Liver (tissue), 9 donors: ENCODE measurements around the gene TAPT1. TPM values are rescaled to one million over a fixed set of nuclear protein-coding genes. Genes with fewer than 3 reads are reported as not detected.

Source experiments
- DNase-seq: peaks from one replicate; pipeline ENCODE4 v3.0.0-alpha.2; 2017; ENCODE audit warnings: low spot score
- H3K27ac ChIP-seq, 2 donors: one replicate each; pipeline ENCODE4 v1.7.0; 2013; ENCODE audit warnings: inconsistent platforms in 2 of 2, low read length in 2 of 2, control low read depth in 1 of 2, low read depth in 1 of 2, mild to moderate bottlenecking in 1 of 2
- H3K27me3 ChIP-seq, 4 donors: one replicate each; pipeline versions ENCODE4 v1.6.1 to v1.7.0; 2013; ENCODE audit warnings: low read length in 3 of 4, inconsistent platforms in 1 of 4, mild to moderate bottlenecking in 1 of 4, moderate library complexity in 1 of 4; ENCODE audit not compliant: control insufficient read depth in 4 of 4, insufficient read depth in 4 of 4
- H3K36me3 ChIP-seq, 4 donors: one replicate each; pipeline versions ENCODE4 v1.6.1 to v1.7.0; 2013; ENCODE audit warnings: low read length in 3 of 4, mild to moderate bottlenecking in 3 of 4, low read depth in 1 of 4, moderate library complexity in 1 of 4; ENCODE audit not compliant: control insufficient read depth in 4 of 4, insufficient read depth in 3 of 4
- H3K4me1 ChIP-seq, 4 donors: one replicate each; pipeline versions ENCODE4 v1.6.1 to v1.7.0; 2013; ENCODE audit warnings: low read length in 3 of 4, mild to moderate bottlenecking in 3 of 4, moderate library complexity in 1 of 4; ENCODE audit not compliant: control insufficient read depth in 4 of 4, insufficient read depth in 4 of 4
- H3K4me3 ChIP-seq, 3 donors: one replicate each; pipeline versions ENCODE4 v1.6.1 to v1.7.0; 2013; ENCODE audit warnings: low read length in 3 of 3, control low read depth in 1 of 3, low read depth in 1 of 3, mild to moderate bottlenecking in 1 of 3
- H3K9ac ChIP-seq, 2 donors: one replicate each; pipeline ENCODE4 v1.7.0; 2013; ENCODE audit warnings: low read length in 2 of 2, mild to moderate bottlenecking in 2 of 2, moderate library complexity in 2 of 2, control low read depth in 1 of 2, low read depth in 1 of 2
- H3K9me3 ChIP-seq, 4 donors: one replicate each; pipeline versions ENCODE4 v1.6.1 to v1.7.0; 2013; ENCODE audit warnings: low read length in 3 of 4; ENCODE audit not compliant: control insufficient read depth in 4 of 4
- EGR1 ChIP-seq, 2 donors: IDR thresholded peaks; 2 replicates each; pipeline ENCODE4 v1.6.1; 2016 to 2018; ENCODE audit warnings: antibody characterized with exemption in 2 of 2, low read depth in 2 of 2
- GABPA ChIP-seq, 2 donors: IDR thresholded peaks in 1 of 2; conservative IDR thresholded peaks in 1 of 2; 2 replicates each; pipeline ENCODE4 v1.6.1; 2016; ENCODE audit warnings: antibody characterized with exemption in 2 of 2, mild to moderate bottlenecking in 1 of 2, moderate library complexity in 1 of 2
- HNF4A ChIP-seq, 2 donors: conservative IDR thresholded peaks; 2 replicates each; pipeline ENCODE4 v1.6.1; 2016; ENCODE audit warnings: antibody characterized with exemption in 2 of 2, mild to moderate bottlenecking in 2 of 2
- HNF4G ChIP-seq: IDR thresholded peaks from 2 replicates; pipeline ENCODE4 v1.6.1; 2016; ENCODE audit warnings: antibody characterized with exemption
- JUND ChIP-seq, 2 donors: IDR thresholded peaks; 2 replicates each; pipeline ENCODE4 v1.6.1; 2016; ENCODE audit warnings: antibody characterized with exemption in 2 of 2
- NR2F2 ChIP-seq: IDR thresholded peaks from 2 replicates; pipeline ENCODE4 v1.6.1; 2016; ENCODE audit warnings: antibody characterized with exemption
- RXRA ChIP-seq, 2 donors: IDR thresholded peaks; 2 replicates each; pipeline ENCODE4 v1.6.1; 2017 to 2018; ENCODE audit warnings: antibody characterized with exemption in 2 of 2, mild to moderate bottlenecking in 1 of 2
- TAF1 ChIP-seq: conservative IDR thresholded peaks from 2 replicates; pipeline ENCODE4 v1.6.1; 2016; ENCODE audit warnings: antibody characterized with exemption, mild to moderate bottlenecking
- YY1 ChIP-seq: IDR thresholded peaks from 2 replicates; pipeline ENCODE4 v1.6.1; 2016; ENCODE audit warnings: antibody characterized with exemption, mild to moderate bottlenecking
- WGBS: extraction: QIAGEN DNeasy Blood & Tissue Kit; methylation state at CpG from one replicate; pipeline ENCODE4 v1.1.7; 2013; 5-methylcytosine and 5-hydroxymethylcytosine counted together
- polyA plus RNA-seq, 2 donors: library from polyadenylated mRNA; stranded (reverse) in 1 of 2; unstranded in 1 of 2; fragments of 200-250 nt in 1 of 2; fragments of >200 nt in 1 of 2; fragmentation: Nextera tagmentation in 1 of 2; extraction: Ambion mirVana in 1 of 2; gene quantifications; one replicate each; pipeline versions ENCODE4 v1.2.1 to v1.2.3, GENCODE V29; 2013 to 2015
- total RNA-seq, 2 donors: library from RNA; depleted of rRNA; stranded (reverse); fragments of >200 nt; gene quantifications; one replicate each; pipeline ENCODE4 v1.2.3, GENCODE V29; 2014
- TF ChIP-seq, protein P1 (sequence below): IDR thresholded peaks from 2 replicates; pipeline ENCODE4 v1.6.1; 2016; ENCODE audit warnings: antibody characterized with exemption
- TF ChIP-seq, protein P2 (sequence below): fragments of 150-350 bp; IDR thresholded peaks from 2 replicates; pipeline ENCODE4 v1.5.1; 2017; ENCODE audit warnings: improper control_type of control experiment, low read depth, low read length; ENCODE audit not compliant: missing input control
- TF ChIP-seq, protein P3 (sequence below): IDR thresholded peaks from 2 replicates; pipeline ENCODE4 v1.6.1; 2016; ENCODE audit warnings: antibody characterized with exemption, mild to moderate bottlenecking
- TF ChIP-seq, protein P4 (sequence below): IDR thresholded peaks from 2 replicates; pipeline ENCODE4 v1.6.1; 2016; ENCODE audit warnings: antibody characterized with exemption
- TF ChIP-seq, protein P5 (sequence below): IDR thresholded peaks from 2 replicates; pipeline ENCODE4 v1.6.1; 2016; ENCODE audit warnings: antibody characterized with exemption
- donor health status: healthy.
- donor health status: healthy.
- donor health status: healthy.
- donor health status: healthy.
- donor health status: healthy.

TAPT1 gene
- total and polyA plus RNA-seq, 4 donors = 12.2 to 53.7 (median 22.1) TPM

DNA sequence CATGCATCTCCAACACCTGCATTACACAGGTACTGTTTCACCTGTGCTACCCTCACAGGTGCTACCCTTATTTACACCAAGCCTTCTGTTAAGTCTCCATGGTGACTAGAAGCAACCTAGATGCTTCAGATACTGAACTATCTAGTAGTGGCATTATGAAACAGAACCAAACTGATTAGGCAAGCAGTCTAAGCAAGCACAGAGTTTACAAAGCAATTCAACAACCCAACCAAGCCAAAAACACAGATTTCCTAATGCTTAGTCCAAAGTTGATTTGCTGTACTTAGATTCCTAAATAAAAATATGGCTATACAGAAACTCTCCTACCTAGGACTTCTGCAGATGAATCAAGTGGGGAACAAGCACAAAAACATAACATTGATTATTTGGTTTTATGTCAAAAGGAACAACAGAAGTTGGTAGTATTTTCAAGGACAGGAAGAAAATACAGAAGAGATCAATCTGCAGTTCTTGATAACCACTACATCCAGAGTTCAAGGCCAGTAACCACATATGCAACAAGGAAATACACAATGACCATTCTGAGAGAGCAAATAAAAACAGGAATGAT is 3.2 kb downstream of the TAPT1 start (continued):
- TF ChIP-seq, protein P1, sequence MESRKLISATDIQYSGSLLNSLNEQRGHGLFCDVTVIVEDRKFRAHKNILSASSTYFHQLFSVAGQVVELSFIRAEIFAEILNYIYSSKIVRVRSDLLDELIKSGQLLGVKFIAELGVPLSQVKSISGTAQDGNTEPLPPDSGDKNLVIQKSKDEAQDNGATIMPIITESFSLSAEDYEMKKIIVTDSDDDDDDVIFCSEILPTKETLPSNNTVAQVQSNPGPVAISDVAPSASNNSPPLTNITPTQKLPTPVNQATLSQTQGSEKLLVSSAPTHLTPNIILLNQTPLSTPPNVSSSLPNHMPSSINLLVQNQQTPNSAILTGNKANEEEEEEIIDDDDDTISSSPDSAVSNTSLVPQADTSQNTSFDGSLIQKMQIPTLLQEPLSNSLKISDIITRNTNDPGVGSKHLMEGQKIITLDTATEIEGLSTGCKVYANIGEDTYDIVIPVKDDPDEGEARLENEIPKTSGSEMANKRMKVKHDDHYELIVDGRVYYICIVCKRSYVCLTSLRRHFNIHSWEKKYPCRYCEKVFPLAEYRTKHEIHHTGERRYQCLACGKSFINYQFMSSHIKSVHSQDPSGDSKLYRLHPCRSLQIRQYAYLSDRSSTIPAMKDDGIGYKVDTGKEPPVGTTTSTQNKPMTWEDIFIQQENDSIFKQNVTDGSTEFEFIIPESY = peak; percentile 43

DNA sequence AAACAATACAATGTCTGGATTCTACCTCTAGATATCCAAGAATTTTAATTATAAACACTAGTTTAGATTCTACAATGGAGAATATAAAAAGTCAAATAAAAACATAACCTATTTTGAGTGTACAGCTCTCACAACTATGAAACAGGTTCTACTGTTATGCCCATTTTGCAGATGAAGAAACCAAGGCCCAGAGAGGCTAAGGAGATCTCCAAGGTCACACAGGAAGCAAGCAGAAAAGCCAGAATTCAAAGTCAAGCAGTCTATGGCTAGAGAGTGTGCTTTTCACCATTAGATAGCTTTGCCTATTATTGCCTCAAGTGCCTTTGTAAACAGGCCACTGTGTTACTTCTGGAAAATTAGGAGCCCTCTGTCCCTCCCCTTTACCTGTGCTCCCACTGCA is 7.3 kb downstream of the TAPT1 start:
- Histone ChIP-seq H3K36me3 (peaks cover 0 to 3% (median under 1%) of the 10 kb centered on the region in 4 donors), H3K9me3 (no peaks in the 10 kb centered on the region), H3K27ac (no peak overlapping the region), H3K4me3 (no peak overlapping the region), H3K9ac (no peak overlapping the region), H3K4me1 (peaks cover 4 to 47% (median 39%) of the 10 kb centered on the region in 4 donors), H3K27me3 (no peaks in the 10 kb centered on the region)
- DNase-seq = no peak
- TF ChIP-seq HNF4G (no peak), HNF4A (conservative IDR thresholded peaks at IDR 0.05) (no peak), RXRA (IDR thresholded peaks at IDR 0.05) (no peak), GABPA (IDR thresholded peaks at IDR 0.05 in 1 of 2, conservative IDR thresholded peaks at IDR 0.05 in 1 of 2) (no peak), YY1 (no peak), EGR1 (IDR thresholded peaks at IDR 0.05; ENCODE audit: low read depth in 2 of 2) (no peak)
- TF ChIP-seq, protein P1 = no peak
- TF ChIP-seq, protein P2, sequence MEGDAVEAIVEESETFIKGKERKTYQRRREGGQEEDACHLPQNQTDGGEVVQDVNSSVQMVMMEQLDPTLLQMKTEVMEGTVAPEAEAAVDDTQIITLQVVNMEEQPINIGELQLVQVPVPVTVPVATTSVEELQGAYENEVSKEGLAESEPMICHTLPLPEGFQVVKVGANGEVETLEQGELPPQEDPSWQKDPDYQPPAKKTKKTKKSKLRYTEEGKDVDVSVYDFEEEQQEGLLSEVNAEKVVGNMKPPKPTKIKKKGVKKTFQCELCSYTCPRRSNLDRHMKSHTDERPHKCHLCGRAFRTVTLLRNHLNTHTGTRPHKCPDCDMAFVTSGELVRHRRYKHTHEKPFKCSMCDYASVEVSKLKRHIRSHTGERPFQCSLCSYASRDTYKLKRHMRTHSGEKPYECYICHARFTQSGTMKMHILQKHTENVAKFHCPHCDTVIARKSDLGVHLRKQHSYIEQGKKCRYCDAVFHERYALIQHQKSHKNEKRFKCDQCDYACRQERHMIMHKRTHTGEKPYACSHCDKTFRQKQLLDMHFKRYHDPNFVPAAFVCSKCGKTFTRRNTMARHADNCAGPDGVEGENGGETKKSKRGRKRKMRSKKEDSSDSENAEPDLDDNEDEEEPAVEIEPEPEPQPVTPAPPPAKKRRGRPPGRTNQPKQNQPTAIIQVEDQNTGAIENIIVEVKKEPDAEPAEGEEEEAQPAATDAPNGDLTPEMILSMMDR = no peak

DNA sequence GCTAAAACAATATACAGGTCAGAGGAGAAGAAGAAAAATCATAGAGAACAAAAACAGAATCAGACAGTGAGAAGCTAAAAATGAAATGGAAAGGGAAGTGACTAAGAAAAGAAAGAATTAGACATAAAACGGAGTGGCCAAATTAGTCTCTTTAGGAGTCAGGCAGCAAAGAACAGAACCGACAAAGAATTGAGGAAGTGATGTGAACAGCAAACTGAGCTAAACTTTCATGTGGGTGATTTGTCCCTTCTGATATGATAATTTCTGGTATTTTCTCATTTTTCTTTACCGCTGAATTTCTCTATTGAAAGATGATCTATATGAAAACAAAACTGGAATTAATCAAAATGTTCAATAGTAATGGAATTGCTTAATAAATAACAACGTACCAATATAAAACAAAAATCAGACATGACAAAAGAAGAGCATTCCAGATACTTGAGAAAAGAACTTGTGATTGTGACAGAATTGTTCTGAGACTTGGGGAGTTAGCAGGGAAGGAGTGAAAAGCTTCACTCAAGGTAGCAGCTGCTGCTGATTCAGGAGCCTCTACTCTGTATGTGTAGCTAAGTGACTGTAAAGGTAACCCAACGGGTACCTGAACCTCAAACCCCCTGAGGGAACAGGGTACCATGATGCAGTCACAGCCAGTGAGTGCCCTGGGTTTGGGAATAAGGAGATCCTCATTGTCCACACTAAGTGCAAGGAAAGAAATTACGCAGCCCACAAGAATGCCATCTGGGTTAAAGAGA is 8.8 kb downstream of the TAPT1 start:
- Histone ChIP-seq H3K4me1 (peaks cover 4 to 32% (median 25%) of the 10 kb centered on the region in 4 donors), H3K9me3 (no peaks in the 10 kb centered on the region), H3K4me3 (no peak overlapping the region), H3K27ac (no peak overlapping the region), H3K27me3 (no peaks in the 10 kb centered on the region), H3K36me3 (peaks cover 0 to 3% (median under 1%) of the 10 kb centered on the region in 4 donors), H3K9ac (no peak overlapping the region)
- TF ChIP-seq, protein P3, sequence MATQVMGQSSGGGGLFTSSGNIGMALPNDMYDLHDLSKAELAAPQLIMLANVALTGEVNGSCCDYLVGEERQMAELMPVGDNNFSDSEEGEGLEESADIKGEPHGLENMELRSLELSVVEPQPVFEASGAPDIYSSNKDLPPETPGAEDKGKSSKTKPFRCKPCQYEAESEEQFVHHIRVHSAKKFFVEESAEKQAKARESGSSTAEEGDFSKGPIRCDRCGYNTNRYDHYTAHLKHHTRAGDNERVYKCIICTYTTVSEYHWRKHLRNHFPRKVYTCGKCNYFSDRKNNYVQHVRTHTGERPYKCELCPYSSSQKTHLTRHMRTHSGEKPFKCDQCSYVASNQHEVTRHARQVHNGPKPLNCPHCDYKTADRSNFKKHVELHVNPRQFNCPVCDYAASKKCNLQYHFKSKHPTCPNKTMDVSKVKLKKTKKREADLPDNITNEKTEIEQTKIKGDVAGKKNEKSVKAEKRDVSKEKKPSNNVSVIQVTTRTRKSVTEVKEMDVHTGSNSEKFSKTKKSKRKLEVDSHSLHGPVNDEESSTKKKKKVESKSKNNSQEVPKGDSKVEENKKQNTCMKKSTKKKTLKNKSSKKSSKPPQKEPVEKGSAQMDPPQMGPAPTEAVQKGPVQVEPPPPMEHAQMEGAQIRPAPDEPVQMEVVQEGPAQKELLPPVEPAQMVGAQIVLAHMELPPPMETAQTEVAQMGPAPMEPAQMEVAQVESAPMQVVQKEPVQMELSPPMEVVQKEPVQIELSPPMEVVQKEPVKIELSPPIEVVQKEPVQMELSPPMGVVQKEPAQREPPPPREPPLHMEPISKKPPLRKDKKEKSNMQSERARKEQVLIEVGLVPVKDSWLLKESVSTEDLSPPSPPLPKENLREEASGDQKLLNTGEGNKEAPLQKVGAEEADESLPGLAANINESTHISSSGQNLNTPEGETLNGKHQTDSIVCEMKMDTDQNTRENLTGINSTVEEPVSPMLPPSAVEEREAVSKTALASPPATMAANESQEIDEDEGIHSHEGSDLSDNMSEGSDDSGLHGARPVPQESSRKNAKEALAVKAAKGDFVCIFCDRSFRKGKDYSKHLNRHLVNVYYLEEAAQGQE = no peak
- TF ChIP-seq NR2F2 (no peak), YY1 (no peak), RXRA (IDR thresholded peaks at IDR 0.05) (no peak), TAF1 (no peak), HNF4A (conservative IDR thresholded peaks at IDR 0.05) (no peak), JUND (IDR thresholded peaks at IDR 0.05) (no peak), GABPA (IDR thresholded peaks at IDR 0.05 in 1 of 2, conservative IDR thresholded peaks at IDR 0.05 in 1 of 2) (no peak)
- TF ChIP-seq, protein P4, sequence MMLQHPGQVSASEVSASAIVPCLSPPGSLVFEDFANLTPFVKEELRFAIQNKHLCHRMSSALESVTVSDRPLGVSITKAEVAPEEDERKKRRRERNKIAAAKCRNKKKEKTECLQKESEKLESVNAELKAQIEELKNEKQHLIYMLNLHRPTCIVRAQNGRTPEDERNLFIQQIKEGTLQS = no peak
- TF ChIP-seq, protein P1 = no peak
- TF ChIP-seq, protein P5, sequence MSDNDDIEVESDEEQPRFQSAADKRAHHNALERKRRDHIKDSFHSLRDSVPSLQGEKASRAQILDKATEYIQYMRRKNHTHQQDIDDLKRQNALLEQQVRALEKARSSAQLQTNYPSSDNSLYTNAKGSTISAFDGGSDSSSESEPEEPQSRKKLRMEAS = no peak
- WGBS = 84% methylated on average over 6 of the region's 6 CpGs
- no peak for DNase-seq
